Smooth muscle cell (in vitro differentiated cells): ENCODE data around the gene DVL2. TPM values are rescaled to one million over a fixed set of nuclear protein-coding genes. Genes with fewer than 3 reads are reported as not detected.

Source experiments
- DNase-seq: peaks from one replicate; lab custom pipeline; 2025; ENCODE audit not compliant: unreplicated experiment; lab: John Stamatoyannopoulos, UW
- H2AFZ ChIP-seq: fragments of 200-600 bp; sonication (generic); 2 replicates; pipeline ENCODE4 v1.6.0; 2016; ENCODE audit warnings: antibody characterized with exemption, low read depth, mild to moderate bottlenecking
- H3F3A ChIP-seq: fragments of 200-600 bp; sonication (generic); 2 replicates; pipeline ENCODE4 v1.6.0; 2017; ENCODE audit warnings: antibody characterized with exemption, low read depth
- H3K27ac ChIP-seq: fragments of 200-600 bp; sonication (generic); 2 replicates; pipeline ENCODE4 v1.5.1; 2016; ENCODE audit warnings: low read depth, mild to moderate bottlenecking
- H3K27me3 ChIP-seq: fragments of 200-600 bp; sonication (generic); 2 replicates; pipeline ENCODE4 v1.6.1; 2016; ENCODE audit warnings: low read depth, mild to moderate bottlenecking
- H3K36me3 ChIP-seq: fragments of 200-600 bp; sonication (generic); 2 replicates; pipeline ENCODE4 v1.5.1; 2016; ENCODE audit warnings: low read depth
- H3K4me1 ChIP-seq: fragments of 200-600 bp; sonication (generic); 2 replicates; pipeline ENCODE4 v1.5.1; 2016; ENCODE audit warnings: low read depth
- H3K4me2 ChIP-seq: fragments of 200-600 bp; sonication (generic); 2 replicates; pipeline ENCODE4 v1.6.0; 2016; ENCODE audit warnings: mild to moderate bottlenecking
- H3K4me3 ChIP-seq: fragments of 200-600 bp; sonication (generic); 2 replicates; pipeline ENCODE4 v1.5.1; 2016; ENCODE audit warnings: mild to moderate bottlenecking
- H3K79me2 ChIP-seq: fragments of 200-600 bp; sonication (generic); 2 replicates; pipeline ENCODE4 v1.6.0; 2016; ENCODE audit warnings: low read depth, mild to moderate bottlenecking
- H3K9ac ChIP-seq: fragments of 200-600 bp; sonication (generic); 2 replicates; pipeline ENCODE4 v1.6.0; 2016; ENCODE audit warnings: low read depth
- H3K9me3 ChIP-seq: fragments of 200-600 bp; sonication (generic); replicated peaks from 2 replicates; pipeline ENCODE4 v1.5.1; 2016; ENCODE audit warnings: low read depth
- H4K20me1 ChIP-seq: fragments of 200-600 bp; sonication (generic); 2 replicates; pipeline ENCODE4 v1.6.0; 2016; ENCODE audit warnings: low read depth
- WGBS: methylation state at CpG from one replicate; pipeline ENCODE4 v1.1.7; 2016; ENCODE audit warnings: low lambda C conversion rate; 5-methylcytosine and 5-hydroxymethylcytosine counted together
- polyA plus RNA-seq: library from polyadenylated mRNA; unstranded; fragments of >200 nt; fragmentation: Nextera tagmentation; extraction: Ambion mirVana; gene quantifications from 2 replicates; pipeline ENCODE4 v1.2.1, GENCODE V29; 2016
- total RNA-seq: library from RNA; depleted of rRNA; stranded (reverse); fragments of >200 nt; gene quantifications from 2 replicates; pipeline ENCODE4 v1.2.3, GENCODE V29; 2014
- TF ChIP-seq, protein P1 (sequence below): fragments of 200-600 bp; sonication (generic); IDR thresholded peaks from 2 replicates; pipeline ENCODE4 v1.5.1; 2017; ENCODE audit warnings: borderline replicate concordance, mild to moderate bottlenecking, antibody characterized with exemption; ENCODE audit not compliant: insufficient read depth, poor library complexity, severe bottlenecking

The DVL2 gene
- total and polyA plus RNA-seq, 2 experiments from 2014 or later = 31.8 to 49.6 TPM

DNA sequence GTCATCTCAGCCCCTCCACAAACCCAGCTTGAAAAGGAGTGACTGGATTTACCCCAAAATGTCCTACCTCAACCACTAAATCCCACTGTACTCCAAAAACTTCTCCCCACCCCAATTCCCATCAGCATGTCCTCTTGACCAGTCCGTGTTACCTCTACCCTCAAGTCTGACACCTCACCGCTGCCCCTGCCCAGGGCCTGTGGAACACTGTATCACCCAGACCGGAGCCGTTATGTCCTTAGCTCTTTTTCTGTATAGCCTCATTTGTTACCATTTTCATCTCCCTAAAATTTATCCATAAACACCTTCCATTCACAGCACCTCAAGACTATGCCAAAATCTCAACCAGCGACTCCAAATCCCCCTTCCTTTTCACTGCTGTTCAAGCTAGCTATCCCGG, 2.5 kb upstream of the DVL2 start:
- Histone ChIP-seq H3K4me3 (peak overlapping the region; percentile 98), H3K27me3 (no peaks in the 10 kb centered on the region), H3K9ac (no peak overlapping the region)

DNA sequence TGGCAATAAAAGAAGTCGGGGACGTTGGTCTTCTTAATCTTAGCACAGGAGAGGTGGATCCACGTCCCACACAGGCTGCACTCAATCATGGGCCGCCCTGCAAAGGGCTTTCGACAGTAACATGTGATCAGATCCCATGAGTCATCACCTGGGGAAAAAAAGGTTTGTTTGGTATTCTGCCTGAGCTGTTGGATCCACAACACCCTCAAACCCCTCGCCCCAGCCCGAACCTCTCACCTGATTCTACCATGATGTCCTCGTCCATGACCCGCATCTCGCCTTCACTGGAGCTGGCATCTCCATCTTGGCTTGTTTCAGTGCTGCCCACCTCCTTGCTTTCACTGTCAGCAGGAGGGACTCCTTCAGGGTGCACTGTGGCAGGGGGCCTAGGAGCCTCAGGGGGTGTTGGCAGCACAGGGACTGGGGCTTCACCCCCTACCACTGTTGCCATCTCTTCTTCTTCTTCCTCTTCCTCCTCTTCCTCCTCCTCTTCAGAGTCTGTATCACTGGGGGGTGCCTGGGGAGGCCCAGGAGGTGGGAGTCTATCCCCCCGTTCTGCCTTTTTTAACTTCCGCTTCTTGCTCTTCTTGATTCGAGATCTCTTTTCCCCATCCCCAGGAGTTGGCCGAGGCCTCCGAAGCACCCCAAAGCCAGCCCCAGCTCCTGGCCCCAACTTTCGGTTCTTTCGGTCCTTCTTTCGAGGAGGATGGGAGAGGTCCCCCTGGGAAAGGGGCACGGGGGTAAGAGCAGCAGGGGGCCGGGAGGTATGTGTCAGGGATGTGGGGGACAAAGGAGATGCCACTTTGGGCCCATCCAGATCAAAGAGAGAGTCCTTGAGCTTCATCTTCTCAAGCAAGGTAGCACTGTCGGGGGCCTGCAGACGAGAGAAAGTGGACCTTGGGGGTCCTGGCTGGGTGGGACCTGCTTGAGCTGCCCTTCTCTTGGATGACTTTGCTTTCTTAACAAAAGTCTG, 1.7 kb upstream of the DVL2 start:
- H3K36me3 ChIP-seq = no peaks in the 10 kb centered on the region
- H3K4me1 ChIP-seq = peaks cover 25% of the 10 kb centered on the region
- H3K4me3 ChIP-seq = no peak overlapping the region
- no peak overlapping the region for H3K4me2 ChIP-seq
- TF ChIP-seq, protein P1, sequence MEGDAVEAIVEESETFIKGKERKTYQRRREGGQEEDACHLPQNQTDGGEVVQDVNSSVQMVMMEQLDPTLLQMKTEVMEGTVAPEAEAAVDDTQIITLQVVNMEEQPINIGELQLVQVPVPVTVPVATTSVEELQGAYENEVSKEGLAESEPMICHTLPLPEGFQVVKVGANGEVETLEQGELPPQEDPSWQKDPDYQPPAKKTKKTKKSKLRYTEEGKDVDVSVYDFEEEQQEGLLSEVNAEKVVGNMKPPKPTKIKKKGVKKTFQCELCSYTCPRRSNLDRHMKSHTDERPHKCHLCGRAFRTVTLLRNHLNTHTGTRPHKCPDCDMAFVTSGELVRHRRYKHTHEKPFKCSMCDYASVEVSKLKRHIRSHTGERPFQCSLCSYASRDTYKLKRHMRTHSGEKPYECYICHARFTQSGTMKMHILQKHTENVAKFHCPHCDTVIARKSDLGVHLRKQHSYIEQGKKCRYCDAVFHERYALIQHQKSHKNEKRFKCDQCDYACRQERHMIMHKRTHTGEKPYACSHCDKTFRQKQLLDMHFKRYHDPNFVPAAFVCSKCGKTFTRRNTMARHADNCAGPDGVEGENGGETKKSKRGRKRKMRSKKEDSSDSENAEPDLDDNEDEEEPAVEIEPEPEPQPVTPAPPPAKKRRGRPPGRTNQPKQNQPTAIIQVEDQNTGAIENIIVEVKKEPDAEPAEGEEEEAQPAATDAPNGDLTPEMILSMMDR = no peak
- no peaks in the 10 kb centered on the region for H3K9me3 ChIP-seq
- H2AFZ ChIP-seq = no peak overlapping the region
- no peak for DNase-seq
- H3K9ac ChIP-seq = no peak overlapping the region
- peak overlapping the region; percentile 74 for H3K27ac ChIP-seq
- H3F3A ChIP-seq = peaks cover 42% of the 10 kb centered on the region
- peaks cover 44% of the 10 kb centered on the region for H4K20me1 ChIP-seq
- peaks cover 81% of the 10 kb centered on the region for H3K79me2 ChIP-seq
- no peaks in the 10 kb centered on the region for H3K27me3 ChIP-seq
- WGBS = 82% methylated on average over 22 of the region's 22 CpGs

More for the DNA sequence above, 2.5 kb upstream of the DVL2 start:
- H3K36me3 ChIP-seq = no peaks in the 10 kb centered on the region
- no peak for DNase-seq
- peaks cover 36% of the 10 kb centered on the region for H4K20me1 ChIP-seq
- WGBS = 89% methylated on average over 6 of the region's 6 CpGs
- TF ChIP-seq, protein P1 = no peak
- peaks cover 31% of the 10 kb centered on the region for H3K4me1 ChIP-seq
- peaks cover 50% of the 10 kb centered on the region for H3F3A ChIP-seq
- peak overlapping the region; percentile 74 for H3K27ac ChIP-seq
- H2AFZ ChIP-seq = no peak overlapping the region
- peak overlapping the region; percentile 91 for H3K4me2 ChIP-seq
- H3K9me3 ChIP-seq = no peaks in the 10 kb centered on the region
- H3K79me2 ChIP-seq = peaks cover 81% of the 10 kb centered on the region

DNA sequence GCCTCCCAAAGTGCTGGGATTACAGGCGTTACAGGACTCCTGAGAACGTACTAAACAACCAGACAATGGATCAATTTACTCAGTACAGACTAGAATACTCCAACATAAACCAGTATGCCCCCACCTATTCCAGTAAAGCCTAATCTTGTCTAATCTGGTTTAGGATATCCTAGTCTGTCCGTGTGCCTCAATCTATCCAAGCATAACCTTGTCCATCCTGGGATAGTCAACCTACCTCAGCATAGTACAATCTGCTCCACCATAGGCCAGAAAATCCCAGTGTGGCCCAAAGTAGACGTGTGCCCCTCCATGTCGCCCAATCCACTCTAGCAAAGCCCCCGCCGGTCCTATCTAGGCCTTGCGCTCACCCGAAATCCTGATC, 625 bp downstream of the DVL2 start:
- Histone ChIP-seq H3K4me1 (peaks cover 12% of the 10 kb centered on the region), H3K27me3 (no peaks in the 10 kb centered on the region), H3K27ac (peak overlapping the region; percentile 74), H3K79me2 (peaks cover 79% of the 10 kb centered on the region), H3K4me3 (peak overlapping the region; percentile 71), H3K9me3 (no peaks in the 10 kb centered on the region), H2AFZ (peak overlapping the region; percentile 65), H4K20me1 (peaks cover 67% of the 10 kb centered on the region), H3K36me3 (no peaks in the 10 kb centered on the region), H3K4me2 (peak overlapping the region; percentile 92), H3F3A (peaks cover 32% of the 10 kb centered on the region), H3K9ac (peak overlapping the region; percentile 67)
- TF ChIP-seq, protein P1 = no peak
- no peak for DNase-seq
- 2% methylated on average over 9 of the region's 9 CpGs for WGBS
